Mucosa of gallbladder (tissue), 1 donor: ENCODE data around the gene IDH2. TPM values are rescaled to one million over a fixed set of nuclear protein-coding genes. Genes with fewer than 3 reads are reported as not detected.
A peak's percentile ranks its signal among the peaks of the same experiment; 100 is the strongest.

Experiments
- DNase-seq: peaks from one replicate; pipeline ENCODE4 v3.0.0-alpha.2; 2020; ENCODE audit warnings: low spot score
- total RNA-seq: library from RNA; stranded (reverse); gene quantifications from one replicate; pipeline ENCODE4 v1.2.1, GENCODE V29; 2021
- donor health status: DM: no; HTN: no; CAD: no.

Gene IDH2
- total RNA-seq, 1 donor from 2014 or later, result 73.2 TPM

GRCh38 chr15:90064911-90065681 is 37.2 kb downstream of the IDH2 start:
- DNase-seq, result peak; percentile 46

GRCh38 chr15:90063770-90064247 is 38.5 kb downstream of the IDH2 start:
- peak; percentile 56 for DNase-seq

- DNase-seq, result no peak
These were observed 39.1 kb downstream of the IDH2 start for GRCh38 chr15:90062973-90063769.

GRCh38 chr15:90062462-90062932 is 39.8 kb downstream of the IDH2 start:
- DNase-seq, result peak; percentile 53

- DNase-seq, result peak; percentile 63
These were observed 40.2 kb downstream of the IDH2 start for GRCh38 chr15:90062023-90062442.

GRCh38 chr15:90060797-90061196 is 41.5 kb downstream of the IDH2 start:
- DNase-seq, result no peak

- DNase-seq, result peak; percentile 77
These were observed 42.9 kb downstream of the IDH2 start for GRCh38 chr15:90059208-90059985.

- DNase-seq, result no peak
These were observed 43.5 kb downstream of the IDH2 start for GRCh38 chr15:90058775-90059174.

- no peak for DNase-seq
These were observed 44.0 kb downstream of the IDH2 start for GRCh38 chr15:90058308-90058707.

GRCh38 chr15:90056529-90056928 is 45.7 kb downstream of the IDH2 start:
- no peak for DNase-seq

GRCh38 chr15:90055182-90055581 is 47.1 kb downstream of the IDH2 start:
- DNase-seq, result peak; percentile 74

GRCh38 chr15:90054618-90055097 is 47.6 kb downstream of the IDH2 start:
- DNase-seq, result no peak

- no peak for DNase-seq
These were observed 48.4 kb downstream of the IDH2 start for GRCh38 chr15:90053685-90054466.

GRCh38 chr15:90051874-90052273 is 50.4 kb downstream of the IDH2 start:
- no peak for DNase-seq

- DNase-seq, result no peak
These were observed 52.3 kb downstream of the IDH2 start for GRCh38 chr15:90049666-90050604.

GRCh38 chr15:90049030-90049429 is 53.2 kb downstream of the IDH2 start:
- DNase-seq, result no peak

GRCh38 chr15:90047956-90048575 is 54.2 kb downstream of the IDH2 start:
- DNase-seq, result no peak

- peak; percentile 58 for DNase-seq
These were observed 55.3 kb downstream of the IDH2 start for GRCh38 chr15:90046911-90047392.

GRCh38 chr15:90046289-90046688 is 56.0 kb downstream of the IDH2 start:
- no peak for DNase-seq
